ENCODE measurements around the gene SLC6A7.

Gene SLC6A7

GRCh38 chr5:150149618-150150017 lies 40.2 kb upstream of the SLC6A7 start:
- Histone ChIP-seq H3K4me1 (ENCODE audit: insufficient read depth, low read length, poor library complexity, severe bottlenecking) (no peaks in the 10 kb centered on the region), H3K9ac (ENCODE audit: low read depth, low read length, poor library complexity, severe bottlenecking) (no peak overlapping the region), H3K36me3 (ENCODE audit: insufficient read depth, low read length) (no peaks in the 10 kb centered on the region), H3K27me3 (ENCODE audit: insufficient read depth, low read length, poor library complexity, severe bottlenecking) (no peaks in the 10 kb centered on the region), H3F3A (ENCODE audit: low read depth) (no peaks in the 10 kb centered on the region), H4K20me1 (ENCODE audit: insufficient read depth, low read length, poor library complexity, severe bottlenecking) (no peaks in the 10 kb centered on the region), H3K4me2 (ENCODE audit: low read depth, low read length, poor library complexity, severe bottlenecking) (no peak overlapping the region), H3K79me2 (ENCODE audit: insufficient read depth, low read length) (no peaks in the 10 kb centered on the region), H3K4me3 (ENCODE audit: low read length, poor library complexity, severe bottlenecking) (no peak overlapping the region), H3K9me3 (ENCODE audit: insufficient read depth, low read depth, low read length) (no peaks in the 10 kb centered on the region), H2AFZ (ENCODE audit: low read length) (no peak overlapping the region), H3K9me2 (replicated peaks; ENCODE audit: low read depth, low read length) (no peaks in the 10 kb centered on the region)
- TF ChIP-seq, protein P1, sequence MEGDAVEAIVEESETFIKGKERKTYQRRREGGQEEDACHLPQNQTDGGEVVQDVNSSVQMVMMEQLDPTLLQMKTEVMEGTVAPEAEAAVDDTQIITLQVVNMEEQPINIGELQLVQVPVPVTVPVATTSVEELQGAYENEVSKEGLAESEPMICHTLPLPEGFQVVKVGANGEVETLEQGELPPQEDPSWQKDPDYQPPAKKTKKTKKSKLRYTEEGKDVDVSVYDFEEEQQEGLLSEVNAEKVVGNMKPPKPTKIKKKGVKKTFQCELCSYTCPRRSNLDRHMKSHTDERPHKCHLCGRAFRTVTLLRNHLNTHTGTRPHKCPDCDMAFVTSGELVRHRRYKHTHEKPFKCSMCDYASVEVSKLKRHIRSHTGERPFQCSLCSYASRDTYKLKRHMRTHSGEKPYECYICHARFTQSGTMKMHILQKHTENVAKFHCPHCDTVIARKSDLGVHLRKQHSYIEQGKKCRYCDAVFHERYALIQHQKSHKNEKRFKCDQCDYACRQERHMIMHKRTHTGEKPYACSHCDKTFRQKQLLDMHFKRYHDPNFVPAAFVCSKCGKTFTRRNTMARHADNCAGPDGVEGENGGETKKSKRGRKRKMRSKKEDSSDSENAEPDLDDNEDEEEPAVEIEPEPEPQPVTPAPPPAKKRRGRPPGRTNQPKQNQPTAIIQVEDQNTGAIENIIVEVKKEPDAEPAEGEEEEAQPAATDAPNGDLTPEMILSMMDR (conservative IDR thresholded peaks at IDR 0.05; ENCODE audit: low read length), result no peak
- no peak for TF ChIP-seq EZH2phosphoT487 (IDR thresholded peaks at IDR 0.05; ENCODE audit: borderline replicate concordance)

DNA sequence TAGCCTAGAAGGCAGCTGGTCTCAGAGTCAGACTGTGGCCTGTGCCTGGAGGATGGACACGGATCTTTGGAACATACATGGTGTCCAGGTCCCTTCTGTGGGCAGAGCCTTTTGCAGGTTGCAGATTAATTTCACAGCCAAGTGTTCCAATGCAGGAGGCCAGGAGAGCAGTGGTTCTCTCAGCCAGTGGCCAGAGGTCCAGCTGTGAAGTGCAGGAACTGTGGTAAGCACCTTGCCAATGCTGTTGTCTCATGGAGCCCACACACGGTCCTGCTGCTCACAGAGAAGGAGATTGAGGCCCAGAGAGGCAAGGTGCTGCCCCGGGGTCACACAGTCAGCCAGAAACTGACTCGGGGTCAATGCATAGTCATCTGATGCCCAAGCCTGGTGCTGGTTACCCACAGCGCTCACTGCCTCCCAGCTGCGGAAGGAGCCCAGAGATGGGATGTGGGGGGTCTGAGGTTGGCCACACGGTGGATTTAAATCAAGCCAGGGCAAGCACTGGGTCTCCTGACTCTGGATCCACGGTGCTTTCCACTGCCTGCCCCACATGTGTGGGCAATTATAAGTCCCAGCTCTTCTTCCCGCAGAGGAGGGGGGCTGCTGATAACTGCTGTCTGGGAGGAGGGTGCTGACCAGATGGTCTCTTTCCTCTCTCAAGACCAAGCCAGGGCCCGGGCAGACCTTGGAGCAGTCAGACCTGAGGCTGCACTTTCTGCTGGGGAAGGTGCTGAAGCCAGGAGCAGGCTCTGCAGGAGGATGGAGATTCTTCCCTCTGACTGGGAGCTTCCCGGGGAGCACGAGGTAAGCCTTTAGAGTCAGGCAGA lies 37.0 kb upstream of the SLC6A7 start:
- no peaks in the 10 kb centered on the region for H3K79me2 ChIP-seq (ENCODE audit: insufficient read depth, low read length)
- H4K20me1 ChIP-seq (ENCODE audit: insufficient read depth, low read length, poor library complexity, severe bottlenecking), result no peaks in the 10 kb centered on the region
- no peaks in the 10 kb centered on the region for H3K36me3 ChIP-seq (ENCODE audit: insufficient read depth, low read length)
- no peak overlapping the region for H2AFZ ChIP-seq (ENCODE audit: low read length)
- no peak overlapping the region for H3K4me3 ChIP-seq (ENCODE audit: low read length, poor library complexity, severe bottlenecking)
- H3K4me2 ChIP-seq (ENCODE audit: low read depth, low read length, poor library complexity, severe bottlenecking), result no peak overlapping the region
- no peaks in the 10 kb centered on the region for H3K4me1 ChIP-seq (ENCODE audit: insufficient read depth, low read length, poor library complexity, severe bottlenecking)
- no peaks in the 10 kb centered on the region for H3K9me2 ChIP-seq (replicated peaks; ENCODE audit: low read depth, low read length)
- H3K27me3 ChIP-seq (ENCODE audit: insufficient read depth, low read length, poor library complexity, severe bottlenecking), result no peaks in the 10 kb centered on the region
- H3K9me3 ChIP-seq (ENCODE audit: insufficient read depth, low read depth, low read length), result no peaks in the 10 kb centered on the region
- no peak overlapping the region for H3K9ac ChIP-seq (ENCODE audit: low read depth, low read length, poor library complexity, severe bottlenecking)
- TF ChIP-seq EZH2phosphoT487 (IDR thresholded peaks at IDR 0.05; ENCODE audit: borderline replicate concordance), result no peak
- TF ChIP-seq, protein P1 (conservative IDR thresholded peaks at IDR 0.05; ENCODE audit: low read length), result no peak
- no peaks in the 10 kb centered on the region for H3F3A ChIP-seq (ENCODE audit: low read depth)

- no peaks in the 10 kb centered on the region for H4K20me1 ChIP-seq (ENCODE audit: insufficient read depth, low read length, poor library complexity, severe bottlenecking)
- H3F3A ChIP-seq (ENCODE audit: low read depth), result no peaks in the 10 kb centered on the region
- no peak overlapping the region for H3K9ac ChIP-seq (ENCODE audit: low read depth, low read length, poor library complexity, severe bottlenecking)
- no peaks in the 10 kb centered on the region for H3K9me2 ChIP-seq (replicated peaks; ENCODE audit: low read depth, low read length)
- no peak overlapping the region for H3K4me2 ChIP-seq (ENCODE audit: low read depth, low read length, poor library complexity, severe bottlenecking)
- TF ChIP-seq, protein P1 (conservative IDR thresholded peaks at IDR 0.05; ENCODE audit: low read length), result no peak
- no peak for TF ChIP-seq EZH2phosphoT487 (IDR thresholded peaks at IDR 0.05; ENCODE audit: borderline replicate concordance)
- no peaks in the 10 kb centered on the region for H3K79me2 ChIP-seq (ENCODE audit: insufficient read depth, low read length)
- H3K9me3 ChIP-seq (ENCODE audit: insufficient read depth, low read depth, low read length), result no peaks in the 10 kb centered on the region
- no peak overlapping the region for H2AFZ ChIP-seq (ENCODE audit: low read length)
- H3K27me3 ChIP-seq (ENCODE audit: insufficient read depth, low read length, poor library complexity, severe bottlenecking), result no peaks in the 10 kb centered on the region
- no peak overlapping the region for H3K4me3 ChIP-seq (ENCODE audit: low read length, poor library complexity, severe bottlenecking)
- H3K4me1 ChIP-seq (ENCODE audit: insufficient read depth, low read length, poor library complexity, severe bottlenecking), result no peaks in the 10 kb centered on the region
- H3K36me3 ChIP-seq (ENCODE audit: insufficient read depth, low read length), result no peaks in the 10 kb centered on the region
Observed at GRCh38 chr5:150153483-150153882, 36.4 kb upstream of the SLC6A7 start.

Measured in Loucy (cell line).